GM12878 (cell line): ENCODE results near the gene NEU1. TPM values are rescaled to one million over a fixed set of nuclear protein-coding genes. Genes with fewer than 3 reads are reported as not detected.

Source experiments
- BCL11A ChIP-seq: IDR thresholded peaks from 2 replicates; pipeline ENCODE4 v1.6.1; 2011; ENCODE audit warnings: low read depth, low read length
- BCLAF1 ChIP-seq: fragments of 450-650 bp; IDR thresholded peaks from 2 replicates; pipeline ENCODE4 v1.6.1; 2017; ENCODE audit warnings: antibody characterized with exemption, mild to moderate bottlenecking, moderate library complexity
- CBFB ChIP-seq: IDR thresholded peaks from 2 replicates; pipeline ENCODE4 v1.6.1; 2016; ENCODE audit warnings: antibody characterized with exemption, low read depth
- E2F4 ChIP-seq: IDR thresholded peaks from 2 replicates; pipeline ENCODE4 v1.6.1; 2012; ENCODE audit warnings: low read depth, low read length, improper control_type of control experiment
- KLF5 ChIP-seq: fragments of 450-650 bp; IDR thresholded peaks from 2 replicates; pipeline ENCODE4 v1.6.1; 2014; ENCODE audit warnings: mild to moderate bottlenecking; ENCODE audit not compliant: partially characterized antibody
- MTA3 ChIP-seq: IDR thresholded peaks from 2 replicates; pipeline ENCODE4 v1.6.1; 2012; ENCODE audit warnings: low read length, inconsistent platforms, borderline replicate concordance
- NBN ChIP-seq: fragments of 450-650 bp; IDR thresholded peaks from 2 replicates; pipeline ENCODE4 v1.6.1; 2016
- NR2C2 ChIP-seq: IDR thresholded peaks from 2 replicates; pipeline ENCODE4 v1.6.1; 2011; ENCODE audit warnings: borderline replicate concordance, low read depth; ENCODE audit not compliant: control insufficient read depth, insufficient read length
- RELA ChIP-seq: fragments of 450-650 bp; IDR thresholded peaks from 2 replicates; pipeline ENCODE4 v1.8.0; 2014; ENCODE audit warnings: borderline replicate concordance; ENCODE audit not compliant: partially characterized antibody
- YBX1 ChIP-seq: fragments of 450-650 bp; IDR thresholded peaks from 2 replicates; pipeline ENCODE4 v1.6.1; 2016; ENCODE audit warnings: antibody characterized with exemption
- polyA plus RNA-seq, 11 experiments: library from polyadenylated mRNA; depleted of rRNA in 4 of 11; unstranded in 6 of 11; stranded (reverse) in 5 of 11; fragments of >200 nt; fragmentation: Nextera tagmentation in 4 of 11; fragmentation: Illumina TruSeq in 1 of 11; extraction: Ambion mirVana in 4 of 11; extraction: Trizol in 1 of 11; gene quantifications; 1 replicate in 1 of 11; 2 replicates in 10 of 11; pipeline versions ENCODE4 v1.2.1 to v1.2.3, GENCODE V29; 2011 to 2016; ENCODE audit warnings: inconsistent platforms in 2 of 11, missing spikeins in 2 of 11, low read depth in 1 of 11
- total RNA-seq, 4 experiments: library from RNA; depleted of rRNA in 3 of 4; stranded (reverse); fragments of >200 nt in 3 of 4; fragmentation: Illumina TruSeq in 1 of 4; extraction: Trizol in 1 of 4; gene quantifications; 2 replicates each; pipeline versions ENCODE4 v1.2.1 to v1.2.3, GENCODE V29; 2013 to 2021
- TF ChIP-seq, protein P1 (sequence below): IDR thresholded peaks from 2 replicates; pipeline ENCODE4 v1.6.1; 2012; ENCODE audit warnings: mild to moderate bottlenecking, low read depth, low read length
- TF ChIP-seq, protein P2 (sequence below): IDR thresholded peaks from 2 replicates; pipeline ENCODE4 v1.6.1; 2011; ENCODE audit warnings: borderline replicate concordance, low read depth, mild to moderate bottlenecking, moderate library complexity, mixed read lengths, low read length; ENCODE audit not compliant: insufficient read depth; ENCODE audit errors: extremely low read length
- TF ChIP-seq, protein P3 (sequence below): fragments of 450-650 bp; IDR thresholded peaks from 2 replicates; pipeline ENCODE4 v1.6.1; 2017; ENCODE audit warnings: mild to moderate bottlenecking, moderate library complexity
- TF ChIP-seq, protein P4 (sequence below): fragments of 450-650 bp; IDR thresholded peaks from 2 replicates; pipeline ENCODE4 v1.6.1; 2016; ENCODE audit warnings: mild to moderate bottlenecking

Gene NEU1
- total and polyA plus RNA-seq, 10 of the 15 experiments (the other 5 are each of a cell fraction or from before 2014, with no cell fraction given) = 7.2 to 26.9 (median 21.6) TPM

DNA sequence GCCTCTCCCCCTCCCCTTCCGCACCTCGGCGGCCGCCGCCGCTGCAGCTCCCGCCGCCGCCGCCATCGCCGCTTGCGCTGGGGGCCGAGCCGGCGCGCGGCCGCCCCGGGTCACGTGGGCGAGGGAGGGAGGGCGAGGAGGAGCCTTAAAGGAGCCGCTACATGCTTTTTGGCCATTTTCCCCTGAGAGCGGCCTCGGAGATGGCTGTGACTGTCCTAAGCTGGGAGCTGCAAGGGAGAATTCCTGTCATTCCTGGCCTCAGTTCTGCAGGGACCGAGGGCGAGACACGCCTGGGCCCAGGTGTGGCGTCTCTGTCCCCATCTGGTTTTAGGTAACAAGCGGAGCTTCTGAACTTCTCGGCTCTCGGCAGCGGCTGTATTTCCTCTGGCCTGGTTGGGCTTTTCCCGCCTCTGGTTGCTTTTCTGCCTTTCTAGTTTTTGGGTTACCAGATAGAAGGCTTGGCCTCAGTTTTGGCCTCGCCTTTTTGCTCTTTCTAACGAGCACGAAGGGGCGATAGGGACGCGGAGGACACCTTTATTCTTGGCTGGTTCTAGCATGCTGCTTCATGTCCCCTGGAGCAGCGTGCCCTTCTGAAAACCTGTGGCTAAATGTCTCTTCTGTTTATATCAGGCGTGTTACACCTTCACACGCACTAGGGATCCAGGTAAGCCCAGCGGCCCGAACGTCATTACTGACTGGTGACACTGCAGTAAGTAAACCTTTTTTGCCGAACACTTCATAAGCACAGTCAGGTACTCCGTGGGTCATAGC lies 35.2 kb upstream of the NEU1 start, which contains the start of gene EHMT2 (continued):
- TF ChIP-seq BCLAF1 = no peak
- TF ChIP-seq YBX1 = no peak
- 0 out of 2 replicates have a peak, but pooled peaks have one; percentile 17 for TF ChIP-seq NBN
- TF ChIP-seq MTA3 = peak; percentile 65; the same call in 1 of the 2 replicates
- TF ChIP-seq BCL11A = 0 out of 2 replicates have a peak, but pooled peaks have one; percentile 6
- TF ChIP-seq KLF5 = no peak
- TF ChIP-seq RELA = peak; percentile 75
- 0 out of 2 replicates have a peak, but pooled peaks have one; percentile 20 for TF ChIP-seq E2F4
- TF ChIP-seq NR2C2 = no peak
- TF ChIP-seq, protein P1, sequence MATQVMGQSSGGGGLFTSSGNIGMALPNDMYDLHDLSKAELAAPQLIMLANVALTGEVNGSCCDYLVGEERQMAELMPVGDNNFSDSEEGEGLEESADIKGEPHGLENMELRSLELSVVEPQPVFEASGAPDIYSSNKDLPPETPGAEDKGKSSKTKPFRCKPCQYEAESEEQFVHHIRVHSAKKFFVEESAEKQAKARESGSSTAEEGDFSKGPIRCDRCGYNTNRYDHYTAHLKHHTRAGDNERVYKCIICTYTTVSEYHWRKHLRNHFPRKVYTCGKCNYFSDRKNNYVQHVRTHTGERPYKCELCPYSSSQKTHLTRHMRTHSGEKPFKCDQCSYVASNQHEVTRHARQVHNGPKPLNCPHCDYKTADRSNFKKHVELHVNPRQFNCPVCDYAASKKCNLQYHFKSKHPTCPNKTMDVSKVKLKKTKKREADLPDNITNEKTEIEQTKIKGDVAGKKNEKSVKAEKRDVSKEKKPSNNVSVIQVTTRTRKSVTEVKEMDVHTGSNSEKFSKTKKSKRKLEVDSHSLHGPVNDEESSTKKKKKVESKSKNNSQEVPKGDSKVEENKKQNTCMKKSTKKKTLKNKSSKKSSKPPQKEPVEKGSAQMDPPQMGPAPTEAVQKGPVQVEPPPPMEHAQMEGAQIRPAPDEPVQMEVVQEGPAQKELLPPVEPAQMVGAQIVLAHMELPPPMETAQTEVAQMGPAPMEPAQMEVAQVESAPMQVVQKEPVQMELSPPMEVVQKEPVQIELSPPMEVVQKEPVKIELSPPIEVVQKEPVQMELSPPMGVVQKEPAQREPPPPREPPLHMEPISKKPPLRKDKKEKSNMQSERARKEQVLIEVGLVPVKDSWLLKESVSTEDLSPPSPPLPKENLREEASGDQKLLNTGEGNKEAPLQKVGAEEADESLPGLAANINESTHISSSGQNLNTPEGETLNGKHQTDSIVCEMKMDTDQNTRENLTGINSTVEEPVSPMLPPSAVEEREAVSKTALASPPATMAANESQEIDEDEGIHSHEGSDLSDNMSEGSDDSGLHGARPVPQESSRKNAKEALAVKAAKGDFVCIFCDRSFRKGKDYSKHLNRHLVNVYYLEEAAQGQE = no peak
- TF ChIP-seq, protein P2, sequence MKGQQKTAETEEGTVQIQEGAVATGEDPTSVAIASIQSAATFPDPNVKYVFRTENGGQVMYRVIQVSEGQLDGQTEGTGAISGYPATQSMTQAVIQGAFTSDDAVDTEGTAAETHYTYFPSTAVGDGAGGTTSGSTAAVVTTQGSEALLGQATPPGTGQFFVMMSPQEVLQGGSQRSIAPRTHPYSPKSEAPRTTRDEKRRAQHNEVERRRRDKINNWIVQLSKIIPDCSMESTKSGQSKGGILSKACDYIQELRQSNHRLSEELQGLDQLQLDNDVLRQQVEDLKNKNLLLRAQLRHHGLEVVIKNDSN = peak; percentile 96
- TF ChIP-seq, protein P3, sequence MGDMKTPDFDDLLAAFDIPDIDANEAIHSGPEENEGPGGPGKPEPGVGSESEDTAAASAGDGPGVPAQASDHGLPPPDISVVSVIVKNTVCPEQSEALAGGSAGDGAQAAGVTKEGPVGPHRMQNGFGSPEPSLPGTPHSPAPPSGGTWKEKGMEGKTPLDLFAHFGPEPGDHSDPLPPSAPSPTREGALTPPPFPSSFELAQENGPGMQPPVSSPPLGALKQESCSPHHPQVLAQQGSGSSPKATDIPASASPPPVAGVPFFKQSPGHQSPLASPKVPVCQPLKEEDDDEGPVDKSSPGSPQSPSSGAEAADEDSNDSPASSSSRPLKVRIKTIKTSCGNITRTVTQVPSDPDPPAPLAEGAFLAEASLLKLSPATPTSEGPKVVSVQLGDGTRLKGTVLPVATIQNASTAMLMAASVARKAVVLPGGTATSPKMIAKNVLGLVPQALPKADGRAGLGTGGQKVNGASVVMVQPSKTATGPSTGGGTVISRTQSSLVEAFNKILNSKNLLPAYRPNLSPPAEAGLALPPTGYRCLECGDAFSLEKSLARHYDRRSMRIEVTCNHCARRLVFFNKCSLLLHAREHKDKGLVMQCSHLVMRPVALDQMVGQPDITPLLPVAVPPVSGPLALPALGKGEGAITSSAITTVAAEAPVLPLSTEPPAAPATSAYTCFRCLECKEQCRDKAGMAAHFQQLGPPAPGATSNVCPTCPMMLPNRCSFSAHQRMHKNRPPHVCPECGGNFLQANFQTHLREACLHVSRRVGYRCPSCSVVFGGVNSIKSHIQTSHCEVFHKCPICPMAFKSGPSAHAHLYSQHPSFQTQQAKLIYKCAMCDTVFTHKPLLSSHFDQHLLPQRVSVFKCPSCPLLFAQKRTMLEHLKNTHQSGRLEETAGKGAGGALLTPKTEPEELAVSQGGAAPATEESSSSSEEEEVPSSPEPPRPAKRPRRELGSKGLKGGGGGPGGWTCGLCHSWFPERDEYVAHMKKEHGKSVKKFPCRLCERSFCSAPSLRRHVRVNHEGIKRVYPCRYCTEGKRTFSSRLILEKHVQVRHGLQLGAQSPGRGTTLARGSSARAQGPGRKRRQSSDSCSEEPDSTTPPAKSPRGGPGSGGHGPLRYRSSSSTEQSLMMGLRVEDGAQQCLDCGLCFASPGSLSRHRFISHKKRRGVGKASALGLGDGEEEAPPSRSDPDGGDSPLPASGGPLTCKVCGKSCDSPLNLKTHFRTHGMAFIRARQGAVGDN = no peak
- 0 out of 2 replicates have a peak, but pooled peaks have one; percentile 27 for TF ChIP-seq CBFB
- TF ChIP-seq, protein P4, sequence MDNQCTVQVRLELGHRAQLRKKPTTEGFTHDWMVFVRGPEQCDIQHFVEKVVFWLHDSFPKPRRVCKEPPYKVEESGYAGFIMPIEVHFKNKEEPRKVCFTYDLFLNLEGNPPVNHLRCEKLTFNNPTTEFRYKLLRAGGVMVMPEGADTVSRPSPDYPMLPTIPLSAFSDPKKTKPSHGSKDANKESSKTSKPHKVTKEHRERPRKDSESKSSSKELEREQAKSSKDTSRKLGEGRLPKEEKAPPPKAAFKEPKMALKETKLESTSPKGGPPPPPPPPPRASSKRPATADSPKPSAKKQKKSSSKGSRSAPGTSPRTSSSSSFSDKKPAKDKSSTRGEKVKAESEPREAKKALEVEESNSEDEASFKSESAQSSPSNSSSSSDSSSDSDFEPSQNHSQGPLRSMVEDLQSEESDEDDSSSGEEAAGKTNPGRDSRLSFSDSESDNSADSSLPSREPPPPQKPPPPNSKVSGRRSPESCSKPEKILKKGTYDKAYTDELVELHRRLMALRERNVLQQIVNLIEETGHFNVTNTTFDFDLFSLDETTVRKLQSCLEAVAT = no peak; the same call in 1 of the 2 replicates
